HPDE6-E6E7 (cell line): ENCODE results near the gene HMGCS2.
"Not testable (repeated sequence)": the region's sequence is repeated elsewhere in the genome, so short reads cannot be mapped to it uniquely, and the experiment has no call there.

Source experiments
- DNase-seq: peaks from one replicate; pipeline ENCODE4 v3.0.0; 2011; ENCODE audit warnings: missing footprints; ENCODE audit errors: extremely low spot score

HMGCS2 gene

GRCh38 chr1:119731741-119732430 is 36.8 kb downstream of the HMGCS2 start:
- no peak for DNase-seq

DNA sequence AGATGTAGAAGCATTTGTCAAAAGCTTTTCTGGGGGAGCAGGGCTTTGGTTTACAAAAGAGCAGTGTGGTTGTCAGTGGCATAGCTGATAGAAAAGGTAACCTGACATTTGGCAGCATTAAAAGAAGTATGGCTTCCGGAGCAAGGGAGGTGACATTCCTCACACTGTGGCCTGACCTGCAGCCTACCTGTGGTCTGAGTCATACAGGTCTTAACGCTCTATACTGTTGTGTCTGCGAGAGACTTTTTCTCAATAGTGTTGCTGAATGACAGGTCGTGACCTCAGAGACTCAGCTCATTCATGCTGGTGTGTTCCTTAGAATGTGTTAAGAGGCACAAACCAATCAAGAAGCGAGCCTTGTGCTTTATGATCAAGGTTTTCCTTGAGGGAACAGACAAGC is 37.6 kb downstream of the HMGCS2 start:
- no peak for DNase-seq

- DNase-seq, result no peak
Measured at GRCh38 chr1:119729044-119729443, 39.7 kb downstream of the HMGCS2 start.

- DNase-seq, result no peak
Measured at GRCh38 chr1:119727991-119728390, 40.7 kb downstream of the HMGCS2 start.

- DNase-seq, result no peak
Measured at GRCh38 chr1:119725626-119726025, 43.1 kb downstream of the HMGCS2 start.

DNA sequence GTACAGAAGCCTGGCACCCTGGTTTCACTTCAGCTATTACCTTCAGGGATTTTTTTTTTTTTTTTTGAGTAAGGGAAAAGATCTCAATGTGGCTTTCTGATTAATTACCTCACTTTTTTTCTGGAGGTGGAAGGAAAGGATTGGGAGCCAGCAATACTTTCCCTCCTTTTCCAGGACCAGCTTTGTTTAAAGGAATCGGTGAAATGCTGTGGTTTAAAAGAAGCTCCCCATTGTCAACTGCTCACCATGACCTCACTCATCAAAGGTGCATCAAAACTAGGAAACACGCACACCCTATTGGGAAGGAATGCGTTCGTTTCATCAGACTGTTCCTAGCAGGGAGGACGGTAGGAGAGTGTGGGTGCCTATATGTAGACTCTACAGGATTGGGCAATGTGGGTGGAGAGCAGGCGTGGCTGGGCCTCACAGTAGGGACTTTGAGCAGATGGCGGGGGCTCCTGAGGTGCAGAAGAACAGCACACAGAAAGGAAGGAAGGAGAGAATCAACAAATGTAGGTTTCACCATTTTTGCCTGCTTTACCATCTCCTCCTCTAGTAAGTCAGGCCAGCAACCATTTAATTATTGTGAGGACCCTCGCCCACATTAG is 44.0 kb downstream of the HMGCS2 start:
- DNase-seq, result no peak

- no peak for DNase-seq
Measured at GRCh38 chr1:119721896-119722295, 46.8 kb downstream of the HMGCS2 start.

DNA sequence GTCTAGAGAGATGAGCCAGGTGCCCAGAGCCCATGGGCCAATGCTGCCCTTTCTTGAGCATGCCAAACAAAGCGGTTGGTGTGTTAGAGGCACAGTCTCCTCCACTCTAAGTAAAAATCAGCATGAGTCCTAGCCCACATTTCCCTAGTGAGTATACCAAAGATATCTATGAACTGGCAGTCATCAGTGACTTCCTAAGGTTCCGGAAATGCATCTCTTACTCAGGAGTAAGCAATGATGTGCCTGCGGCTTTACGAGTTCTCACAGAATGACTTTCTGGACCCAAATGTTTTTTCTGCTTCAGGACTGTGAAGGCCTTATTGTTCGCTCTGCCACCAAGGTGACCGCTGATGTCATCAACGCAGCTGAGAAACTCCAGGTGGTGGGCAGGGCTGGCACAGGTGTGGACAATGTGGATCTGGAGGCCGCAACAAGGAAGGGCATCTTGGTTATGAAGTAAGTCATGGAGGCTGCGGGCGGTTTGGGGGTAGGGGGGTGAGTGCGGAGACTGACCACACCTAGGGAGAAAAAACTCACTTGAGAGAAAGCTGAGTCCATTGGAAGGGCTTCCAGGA is 47.8 kb downstream of the HMGCS2 start:
- no peak for DNase-seq

- DNase-seq, result no peak
Measured at GRCh38 chr1:119718972-119719371, 49.7 kb downstream of the HMGCS2 start.

- DNase-seq, result no peak
Measured at GRCh38 chr1:119718409-119718808, 50.3 kb downstream of the HMGCS2 start.

DNA sequence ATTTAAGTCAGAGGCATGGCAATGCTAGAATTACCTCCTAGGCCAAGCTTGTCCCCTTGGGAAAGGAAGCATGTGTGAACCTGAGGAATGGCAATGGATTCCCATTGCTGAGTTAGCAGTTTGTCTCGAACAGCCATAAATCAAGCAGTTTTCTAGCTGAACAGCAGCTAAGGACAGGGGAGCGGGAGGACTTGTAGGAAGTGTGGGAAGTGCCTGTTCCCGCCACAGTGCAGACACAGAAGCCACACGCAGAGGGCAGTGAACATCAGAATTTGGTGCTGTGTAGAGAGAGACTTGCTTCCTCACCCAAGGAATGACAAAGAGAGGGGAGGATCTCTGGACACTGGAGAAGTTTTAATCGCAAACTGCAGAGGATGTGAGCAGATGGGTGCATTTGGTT is 53.2 kb downstream of the HMGCS2 start:
- DNase-seq, result no peak

DNA sequence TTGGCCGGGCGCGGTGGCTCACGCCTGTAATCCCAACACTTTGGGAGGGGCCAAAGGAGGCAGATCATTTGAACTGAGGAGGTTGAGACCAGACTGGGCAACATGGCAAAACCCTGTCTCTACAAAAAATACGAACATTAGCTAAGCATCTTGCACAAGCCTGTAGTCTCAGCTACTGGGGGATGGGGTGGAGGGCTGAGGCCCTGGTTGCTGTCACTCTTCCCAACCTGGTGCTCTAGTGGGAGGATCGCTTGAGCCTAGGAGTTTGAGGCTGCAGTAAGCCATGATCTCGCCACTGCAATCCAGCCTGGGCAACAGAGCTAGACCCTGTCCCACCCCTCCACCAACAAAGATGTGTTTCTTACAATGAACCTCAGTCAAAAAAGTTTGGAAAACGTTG is 54.1 kb downstream of the HMGCS2 start:
- no peak for DNase-seq

- DNase-seq, result no peak
Measured at GRCh38 chr1:119713749-119714456, 54.8 kb downstream of the HMGCS2 start.

- DNase-seq, result no peak
Measured at GRCh38 chr1:119713039-119713748, 55.5 kb downstream of the HMGCS2 start.

DNA sequence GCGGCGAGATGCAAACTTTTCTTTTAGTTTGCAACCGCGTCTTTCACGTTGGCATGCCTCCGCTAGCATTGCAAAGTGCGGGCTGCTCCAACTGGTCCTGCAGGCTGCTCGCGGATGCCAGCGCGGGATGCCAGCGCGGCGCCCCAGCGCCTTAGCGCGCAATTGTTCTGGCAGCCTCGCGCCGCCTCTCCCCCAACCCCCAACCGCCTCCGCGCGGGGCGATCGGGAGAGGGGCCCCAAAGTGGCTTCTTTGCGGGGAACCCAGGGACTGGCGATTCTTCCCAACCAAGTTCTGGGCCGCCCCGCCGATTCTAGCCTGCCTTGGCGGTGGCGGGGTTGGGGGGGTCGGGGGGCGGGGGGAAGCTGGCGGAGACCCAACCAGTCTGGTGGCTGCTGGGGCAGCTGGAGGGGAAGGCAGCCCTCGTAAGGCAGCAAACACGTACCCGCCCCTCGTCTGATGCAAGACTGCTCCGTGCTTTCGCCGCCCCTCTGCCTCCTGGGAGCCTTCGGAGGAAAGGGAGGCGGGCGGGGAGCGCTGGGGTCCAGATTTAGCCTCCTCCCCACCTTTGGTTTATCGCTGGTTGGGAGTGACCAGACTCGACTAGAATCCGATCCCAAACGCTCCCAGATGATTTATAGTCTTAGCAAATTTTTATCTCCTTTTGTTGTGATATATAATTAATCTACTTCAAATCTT is 56.2 kb downstream of the HMGCS2 start:
- peak; percentile 54 for DNase-seq

DNA sequence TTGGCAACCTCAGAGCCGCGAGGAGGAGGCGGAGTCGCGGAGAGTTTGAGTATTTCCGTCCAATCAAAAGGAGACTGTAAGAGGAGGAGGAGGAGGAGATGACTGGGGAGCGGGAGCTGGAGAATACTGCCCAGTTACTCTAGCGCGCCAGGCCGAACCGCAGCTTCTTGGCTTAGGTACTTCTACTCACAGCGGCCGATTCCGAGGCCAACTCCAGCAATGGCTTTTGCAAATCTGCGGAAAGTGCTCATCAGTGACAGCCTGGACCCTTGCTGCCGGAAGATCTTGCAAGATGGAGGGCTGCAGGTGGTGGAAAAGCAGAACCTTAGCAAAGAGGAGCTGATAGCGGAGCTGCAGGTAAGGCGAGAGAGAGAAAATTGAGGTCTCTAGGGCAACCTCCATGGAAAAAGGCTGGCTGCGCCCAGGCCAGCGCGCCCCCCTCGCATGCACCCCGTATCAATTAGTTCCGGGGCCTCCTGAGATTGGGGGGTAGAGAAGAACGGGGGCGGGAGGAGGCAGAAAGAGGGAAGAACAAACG is 56.8 kb downstream of the HMGCS2 start, which contains the start of gene PHGDH:
TSS of gene PHGDH (plus strand) at position 131 of the 538 bp plus-strand sequence. CDS start at position 220, 89 bp downstream.
- peak; percentile 90 for DNase-seq

- not testable (repeated sequence) for DNase-seq
Measured at GRCh38 chr1:119711356-119711803, 57.3 kb downstream of the HMGCS2 start.

DNA sequence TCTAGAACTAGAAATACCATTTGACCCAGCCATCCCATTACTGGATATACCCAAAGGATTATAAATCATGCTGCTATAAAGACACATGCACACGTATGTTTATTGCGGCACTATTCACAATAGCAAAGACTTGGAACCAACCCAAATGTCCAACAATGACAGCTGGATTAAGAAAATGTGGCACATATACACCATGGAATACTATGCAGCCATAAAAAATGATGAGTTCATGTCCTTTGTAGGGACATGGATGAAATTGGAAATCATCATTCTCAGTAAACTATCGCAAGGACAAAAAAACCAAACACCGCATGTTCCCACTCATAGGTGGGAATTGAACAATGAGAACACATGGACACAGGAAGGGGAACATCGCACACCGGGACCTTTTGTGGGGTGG is 62.1 kb downstream of the HMGCS2 start:
- not testable (repeated sequence) for DNase-seq

- DNase-seq, result no peak
Measured at GRCh38 chr1:119703666-119704450, 64.8 kb downstream of the HMGCS2 start.

- no peak for DNase-seq
Measured at GRCh38 chr1:119702384-119702783, 66.3 kb downstream of the HMGCS2 start.
